ENCODE measurements around the gene AGAP3.

AGAP3 gene

GRCh38 chr7:151144387-151144786 lies 58.1 kb downstream of the AGAP3 start:
- no peak for TF ChIP-seq CTCF (IDR thresholded peaks at IDR 0.05)

GRCh38 chr7:151146761-151147160 lies 60.5 kb downstream of the AGAP3 start:
- no peak for TF ChIP-seq CTCF (IDR thresholded peaks at IDR 0.05)

- no peak for TF ChIP-seq CTCF (IDR thresholded peaks at IDR 0.05)
Measured at GRCh38 chr7:151148319-151149259, 62.3 kb downstream of the AGAP3 start.

GRCh38 chr7:151150388-151150787 lies 64.1 kb downstream of the AGAP3 start:
- no peak for TF ChIP-seq CTCF (IDR thresholded peaks at IDR 0.05)

- TF ChIP-seq CTCF (IDR thresholded peaks at IDR 0.05) = no peak
Measured at GRCh38 chr7:151152643-151153513, 66.6 kb downstream of the AGAP3 start.

- TF ChIP-seq CTCF (IDR thresholded peaks at IDR 0.05) = no peak
Measured at GRCh38 chr7:151157645-151158329, 71.5 kb downstream of the AGAP3 start.

GRCh38 chr7:151161757-151162156 lies 75.5 kb downstream of the AGAP3 start:
- no peak for TF ChIP-seq CTCF (IDR thresholded peaks at IDR 0.05)
